Activated naive CD8-positive, alpha-beta T cell treated with anti-CD3 and anti-CD28 coated beads, Interleukin-2, amount 50 U/mL, for 16 hours (primary cell): ENCODE measurements around the gene SLC6A3.

Source experiments
- DNase-seq: peaks from one replicate; pipeline ENCODE4 v3.0.0-alpha.2; 2020; ENCODE audit warnings: low read depth, low spot score

SLC6A3 gene

DNA sequence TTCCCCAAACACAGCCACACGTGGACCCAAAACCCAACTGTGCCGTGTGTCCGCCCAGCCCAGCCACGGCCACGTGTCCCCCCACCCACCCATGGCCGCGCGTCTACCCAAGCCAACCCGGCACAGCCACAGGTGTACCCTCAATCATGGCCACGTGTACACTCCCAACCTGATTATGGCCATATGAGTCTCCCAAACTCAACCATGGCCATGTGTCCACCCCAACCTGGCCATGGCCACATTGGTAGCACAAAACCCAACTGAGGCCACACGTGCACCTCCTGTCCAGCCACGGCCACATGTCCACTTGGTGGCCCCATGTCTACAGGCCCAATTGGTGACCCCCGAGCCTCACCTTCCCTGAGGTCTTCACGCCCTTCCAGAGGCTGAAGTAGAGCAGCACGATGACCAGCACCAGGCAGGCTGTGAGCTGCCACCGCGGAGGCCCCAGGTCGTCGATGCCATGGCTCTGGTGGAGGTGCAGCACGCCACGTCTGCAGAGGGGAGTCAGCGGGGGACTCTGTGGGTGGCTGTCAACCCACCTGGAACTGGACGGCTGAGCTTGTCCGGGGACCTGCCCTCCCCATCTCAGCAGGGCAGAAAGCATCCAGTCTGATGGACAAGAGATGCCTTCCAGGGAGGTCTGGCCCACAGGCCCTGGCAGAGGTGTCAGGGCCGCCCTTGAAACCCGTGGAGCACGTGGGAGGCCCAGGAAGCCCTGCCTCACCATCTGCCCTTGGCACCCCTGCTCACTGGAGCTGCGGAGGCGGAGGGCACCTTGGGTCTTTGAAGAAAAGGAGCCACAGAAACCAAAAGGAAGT, 23.5 kb downstream of the SLC6A3 start:
- no peak for DNase-seq

DNA sequence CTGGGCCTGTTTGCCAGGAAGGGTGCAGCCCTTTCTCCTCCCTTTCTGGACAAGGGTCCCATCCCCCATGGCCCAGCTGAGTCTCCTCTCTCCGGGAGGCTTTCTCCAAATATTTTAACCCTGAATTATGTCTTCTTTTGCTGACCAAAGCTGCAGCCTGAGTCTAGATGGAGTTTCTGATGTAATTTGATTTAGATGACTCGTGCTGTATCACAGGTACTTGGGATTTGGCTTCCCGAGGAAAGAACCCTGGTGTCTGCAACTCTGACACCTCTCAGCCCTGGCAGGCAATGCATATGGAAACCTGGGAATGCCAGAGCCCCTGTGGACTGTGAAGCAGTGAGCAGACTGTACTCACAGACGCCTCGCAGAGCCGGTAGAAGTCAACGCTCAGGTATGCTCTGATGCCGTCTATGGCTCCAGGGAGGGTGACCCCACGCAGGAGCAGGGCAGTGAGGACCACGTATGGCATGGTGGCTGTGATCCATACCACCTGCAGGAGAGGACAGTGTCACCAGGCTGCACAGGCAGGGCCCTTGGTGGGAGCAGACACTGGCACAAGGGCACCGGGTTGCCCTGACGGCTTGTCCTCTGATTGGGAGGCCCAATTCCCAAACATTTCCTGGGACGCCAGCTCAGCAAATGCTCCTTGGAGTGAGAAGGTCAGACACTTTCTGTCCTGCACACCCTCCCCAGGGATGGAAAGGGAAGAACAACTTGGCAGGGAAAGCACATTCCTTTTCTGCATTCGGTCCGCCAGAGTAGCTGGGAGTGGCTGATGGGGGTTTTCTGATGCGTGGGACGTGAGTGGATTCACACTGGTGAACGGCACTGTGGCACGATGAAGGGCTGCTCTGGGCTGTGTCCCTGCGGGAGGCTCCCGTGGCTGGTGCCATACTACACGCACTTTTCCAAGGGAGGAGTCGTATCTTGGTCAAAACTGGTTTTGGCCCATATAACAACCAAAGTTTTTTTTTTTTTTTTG, 24.7 kb downstream of the SLC6A3 start:
- DNase-seq = no peak

DNA sequence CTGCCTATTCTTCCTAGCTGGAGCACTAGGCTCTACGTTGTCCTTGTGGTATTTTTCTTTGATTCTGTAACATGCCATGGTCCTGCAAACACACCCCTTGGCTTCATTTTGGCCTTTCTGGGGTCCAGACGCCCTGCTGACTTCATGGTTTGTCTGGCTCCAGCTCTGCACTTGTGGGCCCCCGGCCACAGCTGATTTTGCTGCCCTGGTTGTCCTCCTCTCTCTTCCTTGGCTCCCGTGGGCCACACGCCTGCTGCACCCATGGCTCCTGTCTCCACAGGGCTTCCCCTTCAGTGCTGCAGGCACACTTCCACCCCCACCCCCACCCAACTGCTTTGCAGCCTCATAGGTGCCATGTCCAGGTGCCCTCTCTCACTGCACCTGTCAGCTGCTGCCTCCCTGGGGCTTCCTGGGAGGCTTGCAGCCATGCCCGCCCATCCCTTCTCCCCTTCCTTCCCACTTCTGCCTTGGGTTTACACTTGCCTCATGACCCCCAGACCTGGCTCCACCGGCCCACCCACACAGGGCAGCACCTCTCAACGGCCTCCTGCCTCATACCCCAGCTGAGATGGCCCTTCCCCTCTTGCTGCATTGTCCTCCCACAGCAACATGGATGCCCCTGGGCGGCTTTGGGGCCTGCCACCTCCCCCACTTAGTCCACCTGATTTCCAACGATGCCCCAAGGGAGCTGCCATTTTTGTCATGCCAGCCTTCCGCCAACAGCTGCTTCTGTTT, 25.6 kb downstream of the SLC6A3 start:
- no peak for DNase-seq

DNA sequence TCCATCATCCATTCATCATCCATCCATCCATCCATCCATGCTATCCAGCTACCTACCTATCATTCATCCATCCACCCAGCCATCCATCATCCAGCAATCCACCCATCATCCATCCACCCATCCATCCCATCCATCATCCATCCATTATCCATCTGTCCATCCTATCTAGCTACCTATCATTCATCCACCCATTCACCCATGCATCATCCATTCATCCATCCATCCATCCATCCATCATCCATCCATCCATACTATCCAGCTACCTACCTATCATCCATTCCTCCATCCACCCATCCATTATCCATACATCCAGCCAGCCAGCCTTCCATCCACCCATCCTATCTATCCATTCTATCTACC, 26.3 kb downstream of the SLC6A3 start:
- DNase-seq = no peak

DNA sequence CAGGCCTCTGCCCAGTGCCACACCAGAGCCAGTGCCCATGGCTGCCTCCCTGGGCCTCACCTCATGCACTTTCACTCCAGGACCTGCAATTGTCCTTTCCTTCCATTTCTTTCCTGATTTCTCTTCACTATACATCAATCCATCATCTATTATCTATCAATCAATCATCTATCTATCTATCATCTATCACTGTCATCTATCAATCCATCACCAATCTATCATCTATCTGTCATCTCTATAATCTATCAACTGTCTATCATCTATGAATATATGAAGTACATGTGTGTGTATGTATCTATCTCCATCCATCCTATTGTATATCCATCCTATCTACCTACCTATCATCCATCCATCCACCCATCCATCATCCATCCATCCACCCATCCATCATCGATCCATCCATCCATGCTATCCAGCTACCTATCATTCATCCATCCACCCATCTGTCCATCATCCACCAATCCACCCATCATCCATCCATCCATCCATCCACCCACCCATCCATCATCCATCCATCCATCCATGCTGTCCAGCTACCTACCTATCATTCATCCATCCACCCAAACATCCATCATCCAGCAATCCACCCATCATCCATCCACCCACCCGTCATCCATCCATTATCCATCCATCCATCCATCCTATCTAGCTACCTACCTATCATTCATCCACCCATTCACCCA, 26.9 kb downstream of the SLC6A3 start:
- DNase-seq = no peak

DNA sequence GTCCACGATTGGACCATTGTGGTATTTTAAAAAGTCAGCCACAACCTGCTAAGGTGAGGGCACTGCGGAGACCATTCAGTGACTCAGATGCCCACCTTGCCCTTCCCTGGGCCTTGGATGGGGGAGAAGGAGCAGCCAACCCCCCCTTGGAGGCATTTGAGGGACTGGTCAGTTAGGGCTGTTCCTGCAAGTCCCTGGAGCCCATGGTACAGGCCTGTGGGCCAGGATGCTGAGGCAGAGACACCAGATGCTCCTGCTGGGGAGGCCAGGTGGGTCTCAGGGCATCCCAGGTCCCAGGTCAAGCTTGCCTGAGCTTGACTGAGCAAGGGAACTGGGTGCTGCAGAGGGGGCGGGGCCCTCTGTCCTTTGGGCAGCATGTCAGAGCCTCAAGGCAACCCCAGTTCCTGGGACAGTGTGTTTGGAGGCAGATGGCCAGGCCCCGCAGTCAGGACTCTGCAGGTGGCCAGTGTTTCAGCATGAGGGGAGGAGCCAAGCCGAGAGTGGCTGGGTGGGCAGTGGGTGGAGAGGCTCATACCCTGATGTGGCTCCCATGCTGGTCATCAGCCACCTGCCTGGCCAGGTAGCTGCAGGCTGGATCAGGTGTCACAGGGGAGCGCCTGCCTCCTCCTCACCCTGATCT, 27.5 kb downstream of the SLC6A3 start:
- DNase-seq = no peak

DNA sequence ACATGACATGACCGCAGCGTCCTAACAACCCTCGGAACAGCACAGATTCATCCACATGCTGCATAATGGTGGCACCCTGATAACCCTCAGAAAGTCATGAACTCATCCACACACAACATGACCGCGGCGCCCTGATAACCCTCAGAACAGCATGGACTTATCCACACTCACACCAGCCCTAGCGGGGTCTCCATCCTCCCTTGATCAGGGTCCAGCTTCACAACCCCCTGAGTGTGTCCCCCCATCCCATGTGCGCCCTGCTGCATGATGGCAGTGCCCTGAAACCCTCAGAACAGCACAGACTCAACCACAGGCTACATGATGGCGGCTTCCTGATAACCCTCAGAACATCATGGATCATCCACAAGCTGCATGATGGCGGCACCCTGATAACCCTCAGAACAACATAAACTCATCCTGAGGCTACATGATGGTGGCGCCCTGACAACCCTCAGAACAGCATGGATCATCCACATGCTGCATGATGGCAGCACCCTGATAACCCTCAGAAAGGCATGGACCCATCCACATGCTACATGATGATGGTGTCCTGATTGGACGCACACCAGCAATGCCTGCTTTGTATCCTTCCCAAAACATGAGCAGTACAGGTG, 28.3 kb downstream of the SLC6A3 start:
- DNase-seq = no peak

DNA sequence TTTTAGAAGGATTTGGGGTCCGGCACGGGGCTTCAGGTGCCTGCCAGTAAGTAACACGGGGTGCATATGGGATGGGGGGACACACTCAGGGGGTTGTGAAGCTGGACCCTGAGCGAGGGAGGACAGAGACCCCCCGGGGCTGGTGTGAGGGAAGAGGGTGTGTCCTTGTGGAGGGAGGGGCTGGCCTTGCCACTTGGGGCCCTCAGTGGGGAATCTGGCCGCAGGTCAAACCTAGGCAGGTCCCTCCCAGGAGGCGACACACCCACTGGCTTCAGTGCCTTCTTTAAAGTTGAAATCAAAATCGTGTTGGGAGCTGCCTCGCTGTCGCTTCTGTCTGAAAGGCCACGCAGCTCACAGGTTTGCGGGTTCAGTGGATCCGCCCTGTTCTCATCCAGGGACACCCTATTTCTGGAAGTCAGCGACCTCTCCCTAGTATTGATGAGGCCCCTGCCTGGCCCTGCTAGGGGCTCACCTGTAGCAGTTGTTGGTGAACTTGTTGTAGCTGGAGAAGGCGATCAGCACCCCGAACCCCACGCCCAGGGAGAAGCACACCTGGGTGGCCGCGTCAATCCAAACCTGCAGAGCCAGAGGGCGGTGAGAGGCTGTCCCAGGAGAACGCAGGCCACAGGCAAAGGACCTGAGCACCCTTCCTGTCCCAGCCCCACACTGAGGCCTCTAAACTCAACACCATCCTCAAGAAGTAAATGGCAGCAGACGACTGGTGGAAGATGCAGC, 29.4 kb downstream of the SLC6A3 start:
- DNase-seq = no peak

DNA sequence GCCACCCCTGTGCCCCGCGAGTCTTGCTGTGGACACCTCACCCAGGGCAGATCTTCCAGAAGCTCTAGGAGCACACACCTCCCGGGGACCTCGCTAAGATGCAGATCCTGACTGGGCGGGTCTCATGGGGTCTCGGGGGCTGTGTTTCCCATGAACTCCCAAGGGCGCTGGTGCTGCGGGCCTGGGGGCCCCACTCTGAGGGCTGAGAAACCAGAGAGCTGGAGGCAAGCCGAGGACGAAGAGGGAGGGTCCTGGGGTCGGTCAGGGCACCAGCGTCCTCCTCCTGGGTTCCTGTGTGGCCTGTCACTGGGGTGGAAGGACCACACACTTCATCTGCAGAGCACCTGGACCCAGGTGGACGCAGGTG, 30.2 kb downstream of the SLC6A3 start:
- no peak for DNase-seq

DNA sequence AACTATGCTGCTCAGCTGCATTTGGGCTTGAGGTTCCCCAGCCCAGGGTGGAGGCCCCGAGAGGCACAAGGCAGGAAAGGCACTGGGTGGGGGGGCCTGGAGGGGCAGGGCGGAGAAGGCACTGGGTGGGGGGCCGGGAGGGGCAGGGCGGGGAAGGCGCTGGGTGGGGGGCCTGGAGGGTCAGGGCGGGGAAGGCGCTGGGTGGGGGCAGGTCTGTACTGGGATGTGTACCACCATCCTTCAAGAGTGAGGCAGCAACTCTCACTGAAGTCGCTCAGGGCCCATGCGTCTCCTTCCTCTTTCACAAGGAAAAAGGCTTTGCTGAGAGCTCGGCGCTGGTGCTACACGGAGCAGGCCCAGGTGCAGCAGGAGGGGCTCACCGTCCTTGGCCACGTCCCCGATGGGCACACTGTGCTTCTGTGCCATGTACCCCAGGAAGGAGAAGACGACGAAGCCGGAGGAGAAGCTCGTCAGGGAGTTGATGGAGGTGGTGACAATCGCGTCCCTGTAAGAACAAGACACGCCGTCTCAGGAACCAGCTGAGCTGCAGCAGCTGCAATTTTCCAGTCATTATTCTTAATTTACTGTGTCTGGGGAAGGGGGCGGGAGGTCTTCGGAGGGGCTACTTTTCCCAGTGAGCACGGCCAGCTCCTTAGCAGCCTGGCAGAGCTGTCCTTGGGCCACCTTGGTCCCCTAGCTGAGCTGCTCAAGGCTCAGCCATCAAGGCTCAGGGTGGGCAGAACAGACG, 30.8 kb downstream of the SLC6A3 start:
- no peak for DNase-seq

DNA sequence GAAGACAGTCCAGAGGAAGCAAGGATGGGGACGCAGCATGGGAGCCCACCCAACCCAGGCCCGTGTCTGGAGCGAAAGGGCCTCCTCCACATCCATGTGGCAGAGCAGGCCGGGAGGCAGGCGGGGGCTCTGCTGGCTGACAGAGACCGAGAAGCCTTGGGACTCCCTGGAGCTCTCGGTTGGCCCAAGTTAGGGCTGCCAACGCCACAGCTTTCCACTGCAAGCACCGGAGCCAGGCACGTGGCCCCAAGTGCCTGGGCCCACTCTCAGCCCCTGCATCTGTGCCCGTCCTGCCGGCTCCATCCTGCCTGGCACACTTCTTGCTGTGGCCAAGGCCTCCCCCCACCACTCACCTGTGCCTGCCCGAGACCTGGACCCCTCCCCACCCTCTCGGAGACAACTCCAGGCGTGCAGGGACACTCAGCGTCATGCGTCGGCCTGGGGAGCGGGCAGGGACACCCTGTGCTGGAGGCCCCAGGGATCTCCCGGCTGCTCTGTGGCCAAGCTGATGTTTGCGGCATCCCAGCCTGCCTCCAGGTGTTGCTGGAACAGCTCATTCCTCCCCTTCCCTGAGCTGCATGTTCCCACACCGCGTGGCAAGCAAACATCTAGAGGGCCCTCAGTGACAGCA, 31.5 kb downstream of the SLC6A3 start:
- no peak for DNase-seq

DNA sequence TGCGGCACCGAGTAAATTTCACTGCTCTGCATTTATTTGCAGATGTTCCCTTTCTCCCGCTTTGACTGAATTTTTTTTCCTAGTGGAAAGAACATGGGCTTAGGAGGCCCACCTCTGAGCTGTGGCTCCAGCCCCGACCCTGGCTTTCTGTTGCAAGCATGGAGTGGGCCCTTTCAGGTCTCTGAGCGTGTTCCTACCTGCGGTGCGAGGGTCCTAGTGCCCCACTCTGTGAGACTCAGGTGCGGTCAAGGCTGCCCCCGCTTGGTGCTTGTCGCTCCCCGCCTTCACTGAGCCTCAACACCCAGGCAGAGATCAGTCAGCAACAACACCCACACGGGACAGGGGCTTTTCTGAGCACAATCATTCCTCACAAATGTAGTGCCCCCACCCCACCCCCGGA, 32.0 kb downstream of the SLC6A3 start:
- no peak for DNase-seq

DNA sequence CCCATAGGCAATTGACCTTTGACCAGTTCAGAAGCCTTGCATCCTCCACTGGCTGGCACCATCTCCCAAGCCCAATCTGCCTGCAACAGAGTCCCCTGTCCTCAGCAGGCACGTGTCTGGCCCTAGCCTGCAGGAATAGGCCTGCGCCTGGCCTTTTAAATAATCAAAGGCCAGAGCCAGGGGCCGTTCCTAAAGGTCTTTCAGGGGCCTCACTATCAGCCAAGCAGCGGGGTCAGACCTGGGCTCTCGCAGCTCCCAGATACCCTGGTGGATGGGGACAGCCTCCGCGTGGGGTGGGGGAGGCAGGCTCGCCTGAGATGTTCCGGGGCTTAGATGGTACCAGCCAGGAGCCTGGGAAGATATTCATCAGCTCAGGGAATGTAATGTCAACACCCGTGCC, 32.6 kb downstream of the SLC6A3 start:
- no peak for DNase-seq

DNA sequence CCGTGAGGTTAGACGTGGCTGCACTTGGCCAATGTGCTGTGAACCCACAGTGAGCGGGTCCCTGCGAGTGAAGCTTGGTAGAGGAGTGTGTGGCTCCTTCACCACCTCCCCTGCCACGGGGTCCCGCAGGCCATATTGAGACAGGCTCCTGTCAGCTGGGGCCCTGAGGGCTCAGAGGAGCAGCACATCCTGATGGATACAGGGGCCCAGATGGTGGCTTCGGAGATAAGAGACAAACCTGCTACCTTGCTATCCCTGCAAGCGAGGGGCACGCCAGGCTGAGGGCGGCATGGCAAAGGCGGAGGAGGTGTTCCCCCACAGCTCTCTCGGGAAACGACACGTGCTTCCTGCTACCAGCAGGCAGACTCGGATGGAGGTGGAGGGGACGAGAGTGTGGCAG, 33.1 kb downstream of the SLC6A3 start:
- no peak for DNase-seq

DNA sequence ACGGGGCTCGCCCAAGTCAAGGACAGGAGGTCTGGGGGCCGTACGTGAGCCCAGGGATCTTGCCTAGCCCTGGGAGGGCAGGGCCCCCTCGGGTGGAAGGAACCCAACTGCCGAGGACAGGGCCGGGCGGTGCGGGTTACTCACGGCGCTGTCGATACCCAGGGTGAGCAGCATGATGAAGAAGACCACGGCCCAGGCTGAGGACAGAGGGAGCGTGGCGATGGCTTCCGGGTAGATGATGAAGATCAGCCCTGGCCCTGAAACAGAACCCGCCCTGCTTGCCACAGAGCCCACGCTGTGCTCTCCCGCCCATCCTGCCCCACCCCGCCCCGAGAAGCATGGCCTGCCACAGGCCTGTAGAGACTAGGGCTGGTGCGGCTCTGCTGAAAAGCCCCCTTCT, 34.1 kb downstream of the SLC6A3 start:
- no peak for DNase-seq

DNA sequence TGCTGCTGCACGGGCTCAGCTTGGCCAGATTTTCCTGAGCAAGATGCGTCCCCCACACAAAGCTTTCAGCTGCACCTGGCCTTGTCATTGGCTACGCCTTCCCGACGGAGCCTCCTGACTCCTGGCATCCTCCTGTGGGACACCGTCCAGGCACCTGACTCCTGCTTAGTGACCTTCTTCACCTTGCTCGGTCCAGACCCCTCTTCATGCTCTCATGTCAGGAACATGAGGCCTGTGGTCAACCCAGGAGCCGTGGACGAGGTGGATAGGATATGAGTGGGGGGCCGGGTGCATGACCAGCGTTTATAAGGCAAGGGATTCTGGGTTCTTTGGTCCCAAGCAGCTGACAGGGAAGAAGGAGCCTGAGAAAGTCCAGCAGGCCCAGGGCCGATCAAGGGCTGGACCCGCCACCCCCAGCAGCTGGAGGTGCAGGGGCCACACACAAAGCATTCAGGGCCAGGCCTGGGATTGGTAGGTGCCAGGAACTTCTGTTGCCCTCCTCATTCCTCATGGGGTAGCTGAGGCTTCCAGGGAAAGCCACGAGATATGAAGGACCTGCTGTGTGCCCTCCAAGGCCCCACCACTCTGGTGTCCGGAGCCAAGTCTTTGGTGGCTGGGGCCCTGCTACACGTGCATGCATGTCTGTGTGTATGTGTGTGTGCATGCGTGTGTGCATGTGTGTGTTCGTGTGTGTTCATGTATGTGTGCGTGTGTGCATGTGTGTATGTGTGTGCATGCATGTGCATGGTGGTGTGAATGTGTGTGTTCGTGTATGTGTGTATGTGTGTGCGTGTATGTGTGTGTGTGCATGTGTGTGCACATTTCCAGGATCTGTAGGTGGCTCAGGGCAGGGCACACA, 34.9 kb downstream of the SLC6A3 start:
- no peak for DNase-seq

DNA sequence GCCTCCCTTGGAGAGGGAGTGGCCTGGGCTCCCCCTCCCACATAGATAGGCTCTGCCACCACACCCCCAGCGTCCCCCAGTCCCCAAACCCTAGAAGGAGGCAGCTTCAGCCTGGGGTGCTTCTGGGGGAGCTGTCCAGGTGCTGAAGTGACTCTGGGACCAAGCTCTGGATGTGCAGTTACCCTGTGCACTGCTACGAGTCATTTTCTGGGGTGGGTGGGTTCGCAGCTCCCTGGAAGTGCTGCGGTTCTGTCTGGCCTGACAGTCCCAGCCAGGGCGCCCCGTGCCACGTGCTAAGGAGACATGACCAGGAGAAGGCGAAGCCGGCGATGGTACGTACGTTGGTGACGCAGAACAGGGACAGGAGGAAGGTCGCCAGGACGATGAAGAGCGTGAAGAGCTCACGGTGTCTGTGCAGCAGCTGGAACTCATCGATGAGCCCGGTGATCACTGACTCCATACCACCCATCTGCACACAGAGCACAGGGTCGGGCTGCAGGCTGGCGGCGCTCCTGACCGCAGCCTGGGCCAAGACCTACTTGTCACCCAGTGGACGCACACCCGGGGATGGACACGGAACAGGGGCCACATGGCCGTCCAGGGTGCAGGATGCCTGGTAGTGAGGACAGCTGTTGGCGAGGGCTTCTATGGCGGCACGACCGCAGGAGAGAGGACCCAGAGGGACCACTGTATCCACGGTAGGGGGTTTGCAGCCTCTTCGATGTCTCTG, 35.7 kb downstream of the SLC6A3 start:
- no peak for DNase-seq
